K562 (cell line): ENCODE measurements around the gene GJB2.

Experiments used
- CBX2 ChIP-seq: fragments of 200-600 bp; sonication (generic); IDR thresholded peaks from one replicate; pipeline ENCODE4 v1.6.1; 2012; ENCODE audit warnings: mild to moderate bottlenecking, low read length, inconsistent platforms; ENCODE audit not compliant: insufficient read depth, poor library complexity, severe bottlenecking
- CEBPB ChIP-seq: fragments of 450-650 bp; IDR thresholded peaks from 2 replicates; pipeline ENCODE4 v1.6.1; 2016; ENCODE audit warnings: missing genetic modification characterization, missing compliant biosample characterization
- CTCF ChIP-seq, 3 experiments: IDR thresholded peaks in 2 of 3; conservative IDR thresholded peaks in 1 of 3; 2 replicates each; pipeline ENCODE4 v1.5.1; 2011 to 2012; ENCODE audit warnings: low read length in 3 of 3, mild to moderate bottlenecking in 3 of 3, control low read depth in 2 of 3, improper control_type of control experiment in 1 of 3, inconsistent platforms in 1 of 3, low read depth in 1 of 3, mixed read lengths in 1 of 3, moderate library complexity in 1 of 3; ENCODE audit not compliant: insufficient read depth in 2 of 3
- EP300 ChIP-seq: IDR thresholded peaks from 2 replicates; pipeline ENCODE4 v1.6.1; 2012; ENCODE audit warnings: low read length, improper control_type of control experiment
- GABPA ChIP-seq: fragments of 200-800 bp; sonication (Bioruptor generic); conservative IDR thresholded peaks from 2 replicates; pipeline ENCODE4 v1.6.1; 2016; ENCODE audit warnings: low read depth, missing genetic modification characterization, missing compliant biosample characterization
- GTF2A2 ChIP-seq: IDR thresholded peaks from 2 replicates; pipeline ENCODE4 v1.6.1; 2016; ENCODE audit warnings: mild to moderate bottlenecking, missing genetic modification characterization, missing compliant biosample characterization
- NCOA1 ChIP-seq: fragments of 450-650 bp; IDR thresholded peaks from 2 replicates; pipeline ENCODE4 v1.6.1; 2016; ENCODE audit warnings: low read depth
- PREB ChIP-seq: sonication (generic); formaldehyde crosslinking; IDR thresholded peaks from 2 replicates; pipeline ENCODE4 v1.8.1; 2023; ENCODE audit warnings: mild to moderate bottlenecking, missing genetic modification reagents
- STAT5B ChIP-seq: fragments of 250-450 bp; sonication (Bioruptor Pico); IDR thresholded peaks from 2 replicates; pipeline ENCODE4 v1.8.0; 2021; ENCODE audit warnings: mild to moderate bottlenecking, inconsistent platforms
- ZNF280A ChIP-seq: fragments of 450-650 bp; IDR thresholded peaks from 2 replicates; pipeline ENCODE4 v1.6.1; 2018; ENCODE audit warnings: mild to moderate bottlenecking, low read depth; ENCODE audit not compliant: partially characterized antibody

GRCh38 chr13:20141238-20142022, 51.3 kb downstream of the GJB2 start:
- TF ChIP-seq CTCF (IDR thresholded peaks at IDR 0.05 in 2 of 3, conservative IDR thresholded peaks at IDR 0.05 in 1 of 3; ENCODE audit: insufficient read depth in 2 of 3, low read depth in 1 of 3, low read length in 3 of 3) (no peak), STAT5B (CRISPR knock-in tag) (no peak), EP300 (no peak), CBX2 (no peak), GTF2A2 (tag) (no peak), CEBPB (tag) (no peak), NCOA1 (no peak), PREB (CRISPR knock-in tag) (no peak), GABPA (no peak), ZNF280A (no peak)
